ENCODE measurements around the gene BAIAP2.
A peak's percentile ranks its signal among the peaks of the same experiment; 100 is the strongest.

Gene BAIAP2

GRCh38 chr17:81053041-81053970 is 18.4 kb downstream of the BAIAP2 start:
- no peak for DNase-seq

DNA sequence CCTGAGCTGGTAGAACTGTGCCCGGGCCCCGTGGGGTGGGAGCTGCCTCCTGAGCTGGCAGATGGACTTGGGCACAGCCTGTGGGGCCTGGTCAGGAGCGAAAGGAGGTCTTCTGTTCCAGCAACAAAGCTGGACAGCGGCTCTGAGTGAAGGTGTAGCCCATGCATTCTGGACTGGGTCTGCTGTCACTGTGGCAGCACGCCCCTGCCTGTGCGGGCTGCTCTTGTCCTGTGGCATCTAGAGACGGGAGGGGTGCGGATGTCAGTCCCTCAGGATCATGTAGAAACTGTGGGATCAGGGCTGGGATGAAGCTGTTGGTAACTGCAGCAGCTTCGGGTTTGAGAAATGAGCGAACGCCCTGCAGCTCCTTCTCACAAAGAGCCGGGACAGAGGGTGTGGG is 19.4 kb downstream of the BAIAP2 start:
- no peak for DNase-seq

DNA sequence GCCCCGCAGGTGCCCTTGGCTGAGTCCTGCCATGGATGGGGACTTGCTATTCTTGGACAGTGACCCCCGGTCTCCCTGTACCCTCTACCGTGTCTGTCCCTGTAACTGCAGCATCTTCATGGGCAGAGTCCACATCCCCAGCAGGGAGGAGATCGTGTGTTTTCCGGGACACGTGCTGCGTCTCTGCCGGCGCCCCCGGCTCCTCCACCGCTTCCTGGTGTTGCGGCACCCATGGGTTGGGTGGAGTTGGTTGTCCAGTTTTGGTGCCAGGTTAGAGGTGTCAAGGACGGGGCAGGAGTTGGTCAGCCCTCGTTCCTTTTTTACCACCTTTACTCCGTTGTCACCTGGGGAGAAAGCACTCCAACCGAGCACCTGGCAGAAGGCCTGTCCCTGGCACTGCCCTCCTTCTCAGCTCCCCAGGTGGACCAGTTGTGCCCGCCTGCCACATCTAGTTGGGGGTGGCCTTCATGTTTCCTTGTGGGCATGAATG is 20.0 kb downstream of the BAIAP2 start:
- DNase-seq, result no peak

DNA sequence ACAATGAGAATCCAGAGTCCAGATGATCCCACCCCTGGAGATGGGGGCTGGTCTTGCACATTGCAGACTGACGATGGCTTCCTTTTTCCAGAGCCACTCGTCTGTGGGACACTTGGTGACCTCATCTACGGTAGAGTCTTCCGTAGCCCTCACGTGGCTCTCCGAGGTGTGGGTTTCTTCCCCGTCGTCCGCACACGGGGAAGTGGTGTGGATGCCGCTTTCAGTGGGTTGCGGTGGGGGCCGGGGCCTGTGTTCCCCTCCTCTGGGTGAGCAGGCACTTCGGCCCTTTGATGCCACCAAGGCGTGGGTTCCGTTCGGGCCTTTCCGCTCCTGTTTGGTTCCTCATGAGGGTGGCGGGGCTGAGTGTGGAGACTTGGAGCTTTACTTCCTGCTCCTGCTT is 21.4 kb downstream of the BAIAP2 start:
- no peak for DNase-seq

GRCh38 chr17:81057079-81057730 is 22.3 kb downstream of the BAIAP2 start:
- no peak for DNase-seq

DNA sequence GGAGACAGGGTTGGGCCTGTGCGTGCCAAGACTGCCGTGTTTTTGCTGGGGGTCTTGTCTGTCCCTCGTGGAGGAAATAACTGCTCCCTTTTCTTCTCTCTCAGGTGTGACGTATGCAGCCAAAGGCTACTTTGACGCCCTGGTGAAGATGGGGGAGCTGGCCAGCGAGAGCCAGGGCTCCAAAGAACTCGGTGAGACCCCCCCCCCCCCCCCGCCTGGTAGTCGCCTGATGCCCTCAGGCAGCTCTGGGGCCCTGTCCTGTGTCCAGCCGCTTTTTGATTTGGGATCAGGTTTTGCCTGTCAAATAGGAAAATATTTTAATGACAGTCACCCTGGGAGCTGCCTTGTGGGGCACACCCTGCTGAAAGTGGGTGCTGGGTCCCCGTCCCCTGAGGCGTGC is 22.8 kb downstream of the BAIAP2 start:
- no peak for DNase-seq

- DNase-seq, result peak; percentile 45
These were observed 23.4 kb downstream of the BAIAP2 start for GRCh38 chr17:81058263-81058871.

GRCh38 chr17:81059026-81059425 is 24.1 kb downstream of the BAIAP2 start:
- no peak for DNase-seq

GRCh38 chr17:81060416-81060815 is 25.5 kb downstream of the BAIAP2 start:
- no peak for DNase-seq

GRCh38 chr17:81061027-81061735 is 26.2 kb downstream of the BAIAP2 start:
- DNase-seq, result no peak

- DNase-seq, result no peak
These were observed 27.2 kb downstream of the BAIAP2 start for GRCh38 chr17:81062014-81062780.

DNA sequence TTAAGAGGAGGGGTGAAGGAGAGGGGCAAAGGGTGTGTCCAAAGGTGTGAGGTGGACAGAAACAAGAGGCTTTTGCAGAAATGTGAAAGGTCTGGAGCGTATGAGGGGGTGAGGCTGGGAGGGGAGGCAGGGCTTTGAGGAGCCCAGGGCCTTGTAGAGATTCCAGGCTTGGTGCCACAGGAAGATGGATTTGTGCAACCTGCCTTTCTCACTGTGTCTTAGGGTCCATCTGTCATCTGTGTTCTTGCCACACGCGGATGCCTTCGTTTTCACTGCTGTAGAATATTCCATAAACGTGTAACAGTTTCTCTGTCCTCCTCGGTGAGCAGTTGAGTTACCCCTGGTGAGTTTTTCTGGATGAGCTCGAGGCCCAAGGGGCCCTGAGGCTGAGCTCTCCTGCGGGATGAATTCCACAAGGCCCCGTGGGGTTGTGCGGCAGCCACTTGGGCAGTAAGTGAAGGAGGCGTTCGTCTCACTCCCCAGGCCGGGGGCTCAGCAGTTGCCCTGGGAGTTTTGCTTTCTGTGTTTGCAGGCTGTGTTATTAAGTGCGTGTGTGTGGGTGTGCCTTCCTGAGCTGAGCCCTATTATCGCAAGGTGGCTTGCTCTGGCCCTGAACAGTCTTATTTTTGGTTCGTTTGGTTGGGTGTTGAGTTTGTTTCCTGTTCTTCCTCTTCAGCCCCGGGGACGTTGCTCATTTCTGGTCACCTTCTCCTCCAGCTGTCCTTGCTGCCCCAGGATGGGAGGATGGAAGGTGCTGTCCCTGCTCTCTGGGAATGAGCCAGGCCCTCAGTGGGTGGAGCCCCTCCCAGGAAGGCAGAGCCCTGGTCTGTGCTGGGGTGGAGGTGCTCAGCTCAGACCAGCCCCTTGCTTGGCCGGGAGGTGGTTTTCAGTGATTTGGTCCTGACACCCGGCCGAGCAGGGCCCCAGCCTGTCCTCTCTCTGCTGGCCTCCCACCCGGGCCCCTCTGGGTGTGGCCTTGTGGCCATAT is 28.4 kb downstream of the BAIAP2 start:
- no peak for DNase-seq

GRCh38 chr17:81064678-81065475 is 29.9 kb downstream of the BAIAP2 start:
- no peak for DNase-seq

- DNase-seq, result no peak
These were observed 30.5 kb downstream of the BAIAP2 start for GRCh38 chr17:81065500-81065899.

- DNase-seq, result no peak
These were observed 31.1 kb downstream of the BAIAP2 start for GRCh38 chr17:81066072-81066471.

DNA sequence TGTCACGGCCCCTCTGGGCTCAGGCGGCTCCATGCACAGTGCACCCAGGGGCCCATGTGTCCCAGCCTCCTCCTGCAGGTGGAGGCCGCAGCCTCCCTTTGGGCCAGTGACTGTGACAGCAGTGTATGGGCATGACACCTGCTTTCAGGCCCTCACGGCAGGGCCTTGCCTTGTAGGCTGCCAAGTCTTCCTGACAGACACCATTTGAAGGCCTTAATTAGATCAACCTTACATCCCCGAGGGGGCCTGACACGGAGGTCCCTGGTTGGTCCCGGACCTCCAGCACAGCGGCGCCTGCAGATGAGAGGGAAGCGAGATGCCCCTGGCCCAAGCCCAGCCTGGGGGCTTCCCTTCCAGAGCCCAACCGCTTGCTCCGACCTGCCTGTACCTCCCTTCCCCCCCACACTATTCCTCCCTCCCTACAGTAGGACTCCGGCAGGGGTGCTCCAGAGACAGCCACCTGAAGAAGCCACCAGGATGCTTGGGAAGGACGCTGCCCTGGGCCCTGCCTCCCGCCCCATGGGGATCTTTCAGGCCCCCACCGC is 31.9 kb downstream of the BAIAP2 start:
- DNase-seq, result no peak

DNA sequence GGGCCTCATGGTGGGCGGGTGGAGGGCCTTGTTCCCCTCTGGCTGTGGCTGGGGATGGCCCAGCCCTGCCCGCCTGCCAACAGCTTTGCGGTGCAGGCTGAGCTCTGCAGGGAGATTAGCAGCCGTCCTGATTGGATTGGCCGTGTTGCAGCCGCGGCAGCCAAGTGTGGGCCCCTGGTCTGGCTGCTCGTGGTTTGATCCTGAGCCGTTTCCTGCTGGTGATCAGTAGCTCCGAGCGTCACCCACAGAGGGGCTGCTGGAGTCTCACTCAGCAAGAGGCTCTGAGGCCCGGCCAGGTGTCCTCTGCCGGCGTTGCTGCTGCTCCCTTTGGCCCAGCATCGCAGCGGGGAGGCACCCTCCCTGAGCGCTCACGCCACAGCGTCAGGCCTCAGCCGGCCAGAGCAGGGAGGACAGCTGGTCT is 32.5 kb downstream of the BAIAP2 start:
- DNase-seq, result no peak

DNA sequence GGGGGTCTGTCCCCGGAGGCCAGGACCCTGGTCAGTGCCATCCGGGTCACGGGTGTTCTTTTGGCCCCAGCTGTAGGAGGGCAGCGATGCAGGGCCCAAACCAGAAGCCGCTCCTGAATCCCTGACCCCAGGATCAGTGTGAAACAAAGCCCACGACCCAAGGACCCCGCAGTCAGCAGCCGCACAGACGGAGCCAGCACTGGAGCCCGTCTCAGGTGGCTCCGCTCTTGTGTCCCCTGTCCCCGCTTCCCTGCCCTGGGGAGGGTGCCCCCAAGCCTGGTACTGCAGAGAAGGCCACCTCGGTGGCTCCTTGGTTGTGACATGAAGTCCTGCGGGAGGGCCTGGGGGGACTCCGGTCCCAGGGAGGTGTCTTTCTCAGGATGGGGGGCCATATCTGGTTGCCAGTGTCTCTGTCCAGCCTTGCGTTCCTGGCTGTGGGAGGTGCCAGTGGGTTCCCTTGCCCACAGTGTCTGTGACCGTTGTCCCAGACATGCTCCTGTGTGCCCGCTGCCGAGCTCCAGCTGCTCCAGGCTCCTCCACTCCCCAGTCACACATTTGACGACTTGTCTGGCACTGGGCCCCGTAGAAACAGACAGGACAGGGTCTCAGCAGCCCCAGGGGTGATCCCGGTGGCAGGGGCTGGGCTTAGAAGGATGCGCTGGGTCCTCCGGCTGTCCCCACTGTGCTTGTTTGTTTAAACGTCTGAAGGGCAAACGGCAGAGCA is 33.6 kb downstream of the BAIAP2 start:
- DNase-seq, result no peak

GRCh38 chr17:81069135-81069645 is 34.2 kb downstream of the BAIAP2 start:
- DNase-seq, result no peak

All from activated CD4-positive, alpha-beta T cell treated with anti-CD3 and anti-CD28 coated beads for 48 hours (primary cell).